Uterus (tissue), 2 donors: ENCODE measurements around the gene SH3BGR.

ENCODE experiments used
- POLR2A ChIP-seq, 2 donors: fragments of 450-650 bp; IDR thresholded peaks; one replicate each; pipeline ENCODE4 v1.6.1; 2016; ENCODE audit warnings: antibody characterized with exemption in 2 of 2, mild to moderate bottlenecking in 1 of 2, moderate library complexity in 1 of 2
- TF ChIP-seq, protein P1 (sequence below), 4 experiments: fragments of 200-600 bp in 2 of 4; fragments of 450-650 bp in 2 of 4; sonication (generic) in 2 of 4; IDR thresholded peaks; one replicate each; pipeline ENCODE4 v1.5.1; 2016 to 2019; ENCODE audit warnings: antibody characterized with exemption in 4 of 4, mild to moderate bottlenecking in 2 of 4, moderate library complexity in 1 of 4

DNA sequence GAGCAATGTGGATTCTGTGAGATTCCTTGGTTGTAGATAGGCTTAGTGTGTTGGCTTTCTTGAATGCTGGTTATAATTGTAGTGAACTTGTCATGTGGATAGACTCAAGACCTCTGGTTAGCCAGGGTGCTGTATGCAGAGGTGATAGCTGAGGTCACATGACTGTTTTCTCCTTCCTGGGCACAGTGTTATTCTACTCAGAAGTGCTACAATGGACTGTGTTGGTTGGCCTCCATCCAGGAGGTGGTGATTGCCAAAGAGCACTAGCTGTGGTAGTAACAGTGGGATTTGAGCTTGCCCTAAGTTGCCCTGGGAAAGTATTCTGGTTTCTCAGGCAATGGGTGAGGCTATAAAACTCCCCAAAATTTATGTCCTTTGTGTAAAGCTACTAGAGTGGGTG lies 71.6 kb downstream of the SH3BGR start:
- TF ChIP-seq, protein P1, sequence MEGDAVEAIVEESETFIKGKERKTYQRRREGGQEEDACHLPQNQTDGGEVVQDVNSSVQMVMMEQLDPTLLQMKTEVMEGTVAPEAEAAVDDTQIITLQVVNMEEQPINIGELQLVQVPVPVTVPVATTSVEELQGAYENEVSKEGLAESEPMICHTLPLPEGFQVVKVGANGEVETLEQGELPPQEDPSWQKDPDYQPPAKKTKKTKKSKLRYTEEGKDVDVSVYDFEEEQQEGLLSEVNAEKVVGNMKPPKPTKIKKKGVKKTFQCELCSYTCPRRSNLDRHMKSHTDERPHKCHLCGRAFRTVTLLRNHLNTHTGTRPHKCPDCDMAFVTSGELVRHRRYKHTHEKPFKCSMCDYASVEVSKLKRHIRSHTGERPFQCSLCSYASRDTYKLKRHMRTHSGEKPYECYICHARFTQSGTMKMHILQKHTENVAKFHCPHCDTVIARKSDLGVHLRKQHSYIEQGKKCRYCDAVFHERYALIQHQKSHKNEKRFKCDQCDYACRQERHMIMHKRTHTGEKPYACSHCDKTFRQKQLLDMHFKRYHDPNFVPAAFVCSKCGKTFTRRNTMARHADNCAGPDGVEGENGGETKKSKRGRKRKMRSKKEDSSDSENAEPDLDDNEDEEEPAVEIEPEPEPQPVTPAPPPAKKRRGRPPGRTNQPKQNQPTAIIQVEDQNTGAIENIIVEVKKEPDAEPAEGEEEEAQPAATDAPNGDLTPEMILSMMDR (IDR thresholded peaks at IDR 0.05): no peak
- no peak for TF ChIP-seq POLR2A (IDR thresholded peaks at IDR 0.05)
